GM18508 (cell line): Measurements from ENCODE around the gene TAC3.
"Not testable (repeated sequence)": the region's sequence is repeated elsewhere in the genome, so short reads cannot be mapped to it uniquely, and the experiment has no call there.

ENCODE experiments used
- ATAC-seq: cut with Tn5 transposase; IDR thresholded peaks from one replicate; pipeline ENCODE4 v1.9.1; 2021; ENCODE audit warnings: moderate number of reproducible peaks; ENCODE audit not compliant: insufficient read depth, unreplicated experiment

Gene TAC3

DNA sequence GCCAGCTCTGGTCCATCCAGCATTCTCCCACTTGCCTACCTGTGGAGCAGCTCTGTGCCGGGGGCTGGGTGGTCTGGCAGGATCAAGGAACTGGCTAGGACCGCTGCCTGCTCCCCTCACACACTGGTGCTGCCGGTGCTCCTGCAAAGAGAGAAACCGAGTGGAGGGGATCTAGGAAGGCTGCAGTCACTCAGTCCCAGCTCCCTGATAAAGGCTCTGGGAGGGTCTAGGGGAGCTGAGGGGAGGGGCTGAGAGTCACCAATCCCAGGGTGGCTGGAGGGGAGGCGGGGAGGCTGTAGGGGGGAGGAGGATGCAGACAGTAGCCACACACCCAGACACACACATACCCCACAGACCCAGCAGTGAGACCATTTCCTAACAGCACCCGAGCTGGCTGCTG lies at the start of gene TAC3:
Gene TAC3, minus strand, starts transcription at position 182 of the 400 bp plus-strand sequence. CDS start 732 bp downstream, outside the sequence.
- no peak for ATAC-seq

DNA sequence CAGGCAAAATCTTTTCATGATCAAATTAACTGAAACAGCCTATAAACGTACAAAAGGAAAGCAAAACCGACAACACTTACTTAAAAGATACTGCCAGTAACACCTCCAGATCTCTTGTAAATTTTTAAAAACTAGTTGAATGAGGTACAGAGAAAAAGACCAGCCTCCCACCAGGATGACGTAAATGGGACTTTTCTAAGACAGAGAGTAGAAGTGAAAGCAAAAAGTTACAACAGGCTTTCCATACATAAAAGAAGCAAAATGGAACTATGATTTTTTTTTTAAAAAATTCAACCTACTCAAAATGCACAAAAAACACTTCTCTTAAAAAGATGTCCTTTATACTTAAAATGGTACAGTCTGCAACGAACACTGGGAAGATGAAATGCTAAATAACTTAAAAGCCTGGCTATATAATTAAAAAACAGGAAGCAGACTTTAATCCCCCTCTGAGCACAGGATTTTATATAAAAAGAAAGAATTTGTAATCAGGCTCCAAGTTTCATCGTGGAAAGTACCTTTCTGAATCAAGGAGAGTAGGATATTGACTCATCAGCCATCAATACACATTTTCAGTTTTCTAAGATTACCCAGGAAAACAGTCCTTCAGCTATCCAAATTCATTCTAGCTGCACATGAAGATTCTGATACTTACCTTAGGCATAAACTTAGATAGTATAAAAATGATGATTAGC lies 47.8 kb upstream of the TAC3 start:
- ATAC-seq: peak; percentile 71

DNA sequence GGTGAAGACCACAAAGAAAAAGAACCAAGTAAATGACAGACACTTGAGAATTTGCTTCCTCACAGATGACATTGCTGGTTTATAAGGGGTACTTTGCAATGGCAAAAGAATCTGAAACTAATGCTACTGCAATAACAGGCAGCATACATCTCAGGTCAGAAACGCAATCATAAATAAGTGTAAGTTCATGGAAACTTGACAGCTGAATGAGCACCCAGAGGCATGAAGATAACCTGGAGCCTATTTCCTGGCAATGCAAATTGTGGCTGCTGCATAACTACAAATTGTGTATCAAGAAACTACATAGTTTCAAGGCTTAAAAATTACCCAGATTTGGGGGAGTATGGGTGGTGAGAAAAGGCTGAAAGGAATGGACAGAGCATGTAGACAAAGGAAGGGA lies 42.1 kb upstream of the TAC3 start:
- no peak for ATAC-seq

DNA sequence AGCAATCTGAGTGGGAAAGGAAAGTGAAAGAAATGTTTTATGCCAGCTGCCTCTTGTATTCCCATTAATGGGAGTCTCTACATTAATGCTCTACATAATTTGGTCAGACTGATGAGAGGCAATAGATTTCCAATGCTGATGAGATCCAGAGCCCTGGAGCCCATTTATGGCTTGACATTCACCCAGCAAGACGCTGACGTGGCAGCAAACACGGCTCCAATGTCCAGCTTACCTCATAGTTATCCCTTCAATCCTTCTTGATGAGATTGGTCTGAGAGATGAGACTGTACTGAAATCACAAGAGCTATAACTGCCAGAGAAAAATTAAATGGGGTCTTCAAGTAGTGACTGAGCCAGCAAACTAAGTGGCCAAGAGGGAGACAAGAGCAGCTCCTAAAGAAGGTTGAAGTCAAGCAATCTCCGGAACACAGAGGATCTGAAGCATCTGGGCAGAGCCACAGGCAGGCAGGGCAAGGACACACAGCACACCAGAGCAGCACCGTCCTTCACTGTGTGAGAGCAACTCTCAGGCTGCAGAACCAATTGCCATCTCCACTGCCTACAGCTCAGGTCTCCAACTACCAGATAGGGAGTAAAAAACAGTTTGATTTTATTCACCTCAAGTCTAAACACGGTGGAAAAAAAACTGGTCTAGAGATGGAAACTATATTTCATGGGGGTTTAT lies 40.9 kb upstream of the TAC3 start:
- no peak for ATAC-seq

DNA sequence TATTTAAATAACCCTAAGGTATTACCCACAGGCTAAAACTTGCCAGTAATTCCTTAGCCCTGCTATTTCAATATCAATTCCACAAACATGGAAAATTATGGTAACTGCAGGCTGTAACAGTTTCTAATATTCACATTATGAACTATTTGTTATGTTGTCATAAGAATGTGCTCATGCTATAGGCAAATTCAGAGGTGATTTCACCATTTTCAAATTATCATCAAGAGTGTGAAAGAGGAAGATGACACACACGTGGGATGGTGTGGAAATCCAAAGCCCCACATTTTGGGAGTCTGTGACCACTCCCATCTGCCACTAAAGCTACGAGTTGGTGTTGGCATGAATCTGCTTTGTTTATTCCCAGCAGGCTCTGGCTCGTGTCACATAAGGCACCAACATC lies 39.5 kb upstream of the TAC3 start:
- no peak for ATAC-seq

- not testable (repeated sequence) for ATAC-seq
Measured at GRCh38 chr12:57053901-57054300, 37.6 kb upstream of the TAC3 start.

DNA sequence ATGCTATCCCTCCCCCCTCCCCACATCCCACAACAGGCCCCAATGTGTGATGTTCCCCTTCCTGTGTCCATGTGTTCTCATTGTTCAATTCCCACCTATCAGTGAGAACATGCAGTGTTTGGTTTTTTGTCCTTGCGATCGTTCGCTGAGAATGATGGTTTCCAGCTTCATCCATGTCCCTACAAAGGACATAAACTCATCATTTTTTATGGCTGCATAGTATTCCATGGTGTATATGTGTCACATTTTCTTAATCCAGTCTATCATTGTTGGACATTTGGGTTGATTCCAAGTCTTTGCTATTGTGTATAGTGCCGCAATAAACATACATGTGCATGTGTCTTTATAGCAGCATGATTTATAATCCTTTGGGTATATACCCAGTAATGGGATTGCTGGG lies 36.8 kb upstream of the TAC3 start:
- ATAC-seq: not testable (repeated sequence)

DNA sequence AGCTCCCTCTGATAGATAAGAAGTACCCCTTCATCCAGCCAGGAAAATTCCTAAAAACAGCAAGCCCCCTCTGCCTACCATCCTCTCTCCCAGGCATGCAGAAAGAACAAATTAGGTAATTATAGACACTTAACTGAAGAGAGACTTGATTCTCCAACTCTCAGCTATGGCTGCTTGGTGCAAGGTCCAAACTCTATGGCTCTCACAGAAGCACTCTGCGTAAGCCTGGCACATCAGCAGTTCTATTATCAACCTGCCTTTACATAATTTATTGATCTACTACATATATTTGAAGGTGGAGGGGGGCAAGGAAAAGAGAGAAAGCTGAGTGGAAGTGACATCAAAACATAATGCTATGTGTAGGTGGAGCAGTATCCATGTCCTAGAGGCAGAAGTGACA lies 34.7 kb upstream of the TAC3 start:
- ATAC-seq: no peak

GRCh38 chr12:57049890-57050289 lies 33.6 kb upstream of the TAC3 start, which contains the start of gene MYO1A:
MYO1A (minus strand) TSS chr12:57050129; CDS start chr12:57048323, 1,806 bp downstream.
- ATAC-seq: no peak

DNA sequence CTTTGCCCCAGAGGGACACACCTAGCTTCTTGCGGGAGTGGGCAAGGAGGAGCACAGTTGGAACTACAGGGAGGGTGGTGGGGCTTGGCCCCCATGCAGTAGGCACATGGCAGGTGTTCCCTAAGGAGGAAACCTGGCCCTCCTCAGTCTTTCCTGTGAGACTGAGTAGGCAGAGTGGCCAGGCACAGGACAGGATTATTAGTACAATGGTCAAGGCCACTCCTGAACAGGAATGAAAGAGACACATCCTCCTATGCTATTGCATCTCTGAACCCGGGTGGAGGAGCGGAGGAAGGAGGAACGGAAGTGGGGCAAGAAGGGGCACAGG lies 32.8 kb upstream of the TAC3 start:
- ATAC-seq: no peak

GRCh38 chr12:57048423-57049118 lies 32.2 kb upstream of the TAC3 start:
- no peak for ATAC-seq

- ATAC-seq: no peak
Measured at GRCh38 chr12:57047981-57048380, 31.7 kb upstream of the TAC3 start.

- no peak for ATAC-seq
Measured at GRCh38 chr12:57046947-57047890, 30.9 kb upstream of the TAC3 start.

DNA sequence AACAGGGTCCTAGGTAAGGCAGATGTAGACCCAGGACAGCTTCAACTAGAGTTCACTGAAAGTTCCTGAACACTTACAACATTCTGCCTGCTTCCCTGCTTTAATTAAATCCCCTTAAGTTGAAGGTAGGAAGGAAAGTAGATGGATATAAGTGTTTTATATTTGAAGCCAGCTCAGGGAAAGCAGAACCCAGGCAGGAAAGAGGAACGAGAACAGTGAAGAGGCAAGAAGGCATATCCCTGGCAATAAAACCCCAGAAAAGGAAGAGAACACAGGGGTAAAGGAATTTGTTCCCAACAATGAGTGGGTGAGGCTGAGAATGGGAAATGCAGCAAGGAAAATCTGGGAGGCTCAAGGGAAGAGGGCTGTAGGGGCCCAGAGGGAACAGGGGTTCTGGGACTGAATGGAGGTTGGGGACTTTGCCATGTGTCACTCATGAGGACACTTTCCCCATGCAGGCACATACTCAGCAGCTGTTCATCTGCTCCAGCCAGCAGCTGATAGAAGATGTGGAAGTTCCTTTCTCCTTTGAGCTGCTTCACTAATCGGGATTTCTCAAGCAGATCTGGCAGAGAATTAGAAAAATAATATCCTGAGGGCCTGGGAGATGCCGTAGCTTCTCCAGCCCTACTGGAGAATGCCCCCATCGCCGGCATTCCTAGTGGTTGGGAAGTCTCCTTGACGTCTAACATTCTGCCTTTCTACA lies 29.9 kb upstream of the TAC3 start:
- ATAC-seq: no peak

DNA sequence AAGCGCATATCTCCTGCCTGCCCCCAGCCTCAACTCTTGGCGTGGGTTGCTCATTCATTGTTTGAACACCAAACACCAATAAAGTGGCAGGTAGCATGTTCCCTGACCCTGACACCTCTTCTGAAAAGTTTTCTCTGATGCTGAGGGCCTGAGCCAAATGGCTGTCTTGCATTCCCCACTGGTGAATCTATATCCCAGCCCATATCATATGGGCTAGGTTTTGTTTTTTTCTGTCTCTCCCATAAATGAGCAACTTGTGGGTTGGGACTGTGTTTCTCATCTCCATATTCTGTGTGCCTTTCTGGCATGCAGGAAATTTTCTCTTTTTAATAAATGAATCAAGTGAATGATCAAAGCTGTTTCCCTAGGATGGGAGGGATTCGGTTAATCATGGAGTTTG lies 28.6 kb upstream of the TAC3 start:
- no peak for ATAC-seq

- ATAC-seq: no peak
Measured at GRCh38 chr12:57044468-57044867, 28.1 kb upstream of the TAC3 start.

DNA sequence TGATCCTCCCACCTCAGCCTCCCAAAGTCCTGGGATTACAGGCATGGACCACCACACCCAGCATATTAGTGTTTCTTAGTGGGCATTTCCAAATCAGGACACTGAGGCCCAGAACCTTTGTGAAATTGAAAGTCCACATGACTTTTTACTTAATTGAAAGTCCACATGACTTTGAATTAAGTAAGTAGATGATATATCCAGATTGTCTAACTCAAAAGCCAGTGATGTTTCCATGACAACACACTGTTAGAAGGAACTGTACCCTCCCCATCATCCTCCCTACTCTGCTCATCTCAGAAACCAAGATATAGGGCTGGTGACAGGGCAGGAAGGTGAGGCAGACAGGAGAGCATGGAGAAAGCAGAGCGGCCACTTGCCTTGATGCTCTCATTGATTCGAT lies 26.4 kb upstream of the TAC3 start:
- ATAC-seq: no peak

- no peak for ATAC-seq
Measured at GRCh38 chr12:57040750-57041149, 24.4 kb upstream of the TAC3 start.

GRCh38 chr12:57040211-57040610 lies 23.9 kb upstream of the TAC3 start:
- ATAC-seq: no peak
